ENCODE results near the gene NDST3. TPM values are rescaled to one million over a fixed set of nuclear protein-coding genes. Genes with fewer than 3 reads are reported as not detected.

Gene NDST3
- polyA plus RNA-seq, 1 donor (not counting 4 experiments of a cell fraction or from before 2014, with no cell fraction given): not detected

- Histone ChIP-seq H3K4me3 (ENCODE audit: control insufficient read depth in 2 of 3, extremely low read depth in 1 of 3, insufficient read depth in 2 of 3, low read depth in 1 of 3, low read length in 3 of 3) (no peak overlapping the region), H3K4me1 (ENCODE audit: control insufficient read depth, extremely low read depth, insufficient read depth, low read length) (no peaks in the 10 kb centered on the region), H3K9me3 (ENCODE audit: control insufficient read depth, low read depth, low read length) (no peaks in the 10 kb centered on the region), H3K79me2 (ENCODE audit: control insufficient read depth, insufficient read depth, low read length) (no peaks in the 10 kb centered on the region), H3K27me3 (ENCODE audit: control insufficient read depth, extremely low read depth, insufficient read depth, low read length) (no peaks in the 10 kb centered on the region), H3K9me1 (ENCODE audit: control insufficient read depth, extremely low read depth, insufficient read depth, low read length) (no peaks in the 10 kb centered on the region), H2AFZ (ENCODE audit: control insufficient read depth, low read length) (no peak overlapping the region), H3K27ac (ENCODE audit: control insufficient read depth, insufficient read depth, low read length) (no peak overlapping the region), H3K9ac (ENCODE audit: control insufficient read depth, extremely low read depth, insufficient read depth, low read length) (no peak overlapping the region), H3K36me3 (ENCODE audit: control insufficient read depth in 2 of 2, extremely low read depth in 1 of 2, insufficient read depth in 2 of 2, low read length in 2 of 2) (no peaks in the 10 kb centered on the region), H3K4me2 (ENCODE audit: control insufficient read depth, extremely low read depth, insufficient read depth, low read depth, low read length) (no peak overlapping the region), H4K20me1 (ENCODE audit: control insufficient read depth, extremely low read depth, insufficient read depth, low read length) (no peaks in the 10 kb centered on the region)
- FAIRE-seq: no peak
- dilution Hi-C loops (cut with MboI; ENCODE audit: extremely low pct_ligation_motif_present, low sequenced_read_pairs): no loop called here
- TF ChIP-seq CTCF (optimal IDR thresholded peaks at IDR 0.05 in 1 of 3, IDR thresholded peaks at IDR 0.05 in 1 of 3, conservative IDR thresholded peaks at IDR 0.05 in 1 of 3; ENCODE audit: extremely low read depth in 1 of 3, insufficient read depth in 2 of 3, low read length in 3 of 3) (no peak), EZH2 (IDR thresholded peaks at IDR 0.05; ENCODE audit: low read length) (no peak)
- no peak for DNase-seq (ENCODE audit: low read depth, low spot score)
These were observed 90.7 kb downstream of the NDST3 start for GRCh38 chr4:118124997-118125396.

- Histone ChIP-seq H3K27ac (ENCODE audit: control insufficient read depth, insufficient read depth, low read length) (no peak overlapping the region), H3K4me2 (ENCODE audit: control insufficient read depth, extremely low read depth, insufficient read depth, low read depth, low read length) (no peak overlapping the region), H3K9me1 (ENCODE audit: control insufficient read depth, extremely low read depth, insufficient read depth, low read length) (no peaks in the 10 kb centered on the region), H3K9ac (ENCODE audit: control insufficient read depth, extremely low read depth, insufficient read depth, low read length) (no peak overlapping the region), H4K20me1 (ENCODE audit: control insufficient read depth, extremely low read depth, insufficient read depth, low read length) (no peaks in the 10 kb centered on the region), H3K4me1 (ENCODE audit: control insufficient read depth, extremely low read depth, insufficient read depth, low read length) (no peaks in the 10 kb centered on the region), H3K9me3 (ENCODE audit: control insufficient read depth, low read depth, low read length) (no peaks in the 10 kb centered on the region), H3K4me3 (ENCODE audit: control insufficient read depth in 2 of 3, extremely low read depth in 1 of 3, insufficient read depth in 2 of 3, low read depth in 1 of 3, low read length in 3 of 3) (no peak overlapping the region), H2AFZ (ENCODE audit: control insufficient read depth, low read length) (no peak overlapping the region), H3K36me3 (ENCODE audit: control insufficient read depth in 2 of 2, extremely low read depth in 1 of 2, insufficient read depth in 2 of 2, low read length in 2 of 2) (no peaks in the 10 kb centered on the region), H3K79me2 (ENCODE audit: control insufficient read depth, insufficient read depth, low read length) (no peaks in the 10 kb centered on the region), H3K27me3 (ENCODE audit: control insufficient read depth, extremely low read depth, insufficient read depth, low read length) (no peaks in the 10 kb centered on the region)
- dilution Hi-C loops (cut with MboI; ENCODE audit: extremely low pct_ligation_motif_present, low sequenced_read_pairs): no loop called here
- FAIRE-seq (no peak), DNase-seq (ENCODE audit: low read depth, low spot score) (no peak)
- no peak for TF ChIP-seq CTCF (optimal IDR thresholded peaks at IDR 0.05 in 1 of 3, IDR thresholded peaks at IDR 0.05 in 1 of 3, conservative IDR thresholded peaks at IDR 0.05 in 1 of 3; ENCODE audit: extremely low read depth in 1 of 3, insufficient read depth in 2 of 3, low read length in 3 of 3)
- no peak for TF ChIP-seq EZH2 (IDR thresholded peaks at IDR 0.05; ENCODE audit: low read length)
These were observed 105.0 kb downstream of the NDST3 start for GRCh38 chr4:118139241-118139640.
